Measurements from ENCODE around the gene PHLDB2. TPM values are rescaled to one million over a fixed set of nuclear protein-coding genes. Genes with fewer than 3 reads are reported as not detected.
A peak's percentile ranks its signal among the peaks of the same experiment; 100 is the strongest.

PHLDB2 gene
- polyA plus RNA-seq, 1 donor from 2014 or later = 1.4 TPM

- no peaks in the 10 kb centered on the region for H3K36me3 Mint-ChIP-seq
- no peaks in the 10 kb centered on the region for H3K9me3 Mint-ChIP-seq
- H3K4me1 Mint-ChIP-seq = peaks cover 2 to 5% (median 2%) of the 10 kb centered on the region in 3 donors
- no peak overlapping the region for H3K4me3 Mint-ChIP-seq
- H3K27me3 Mint-ChIP-seq = no peaks in the 10 kb centered on the region
- H3K27ac Mint-ChIP-seq = no peak overlapping the region
These were observed 106.4 kb downstream of the PHLDB2 start for GRCh38 chr3:111965484-111965883.

- Mint-ChIP-seq H3K27ac (no peak overlapping the region), H3K36me3 (no peaks in the 10 kb centered on the region), H3K9me3 (no peaks in the 10 kb centered on the region), H3K27me3 (no peaks in the 10 kb centered on the region), H3K4me1 (peaks cover 2 to 5% (median 2%) of the 10 kb centered on the region in 3 donors), H3K4me3 (no peak overlapping the region)
These were observed 108.0 kb downstream of the PHLDB2 start for GRCh38 chr3:111967068-111967467.

- Mint-ChIP-seq H3K9me3 (no peaks in the 10 kb centered on the region), H3K27ac (no peak overlapping the region), H3K4me1 (peaks cover 2 to 5% (median 2%) of the 10 kb centered on the region in 3 donors), H3K36me3 (no peaks in the 10 kb centered on the region), H3K4me3 (no peak overlapping the region), H3K27me3 (no peaks in the 10 kb centered on the region)
These were observed 108.7 kb downstream of the PHLDB2 start for GRCh38 chr3:111967651-111968274.

GRCh38 chr3:111968319-111969054 is 109.4 kb downstream of the PHLDB2 start:
- H3K36me3 Mint-ChIP-seq = no peaks in the 10 kb centered on the region
- peaks cover 2 to 5% (median 2%) of the 10 kb centered on the region in 3 donors for H3K4me1 Mint-ChIP-seq
- H3K27ac Mint-ChIP-seq = no peak overlapping the region
- no peaks in the 10 kb centered on the region for H3K27me3 Mint-ChIP-seq
- H3K4me3 Mint-ChIP-seq = no peak overlapping the region
- H3K9me3 Mint-ChIP-seq = no peaks in the 10 kb centered on the region

- H3K36me3 Mint-ChIP-seq = no peaks in the 10 kb centered on the region
These were observed 111.3 kb downstream of the PHLDB2 start for GRCh38 chr3:111970376-111970775.

GRCh38 chr3:111971533-111972130 is 112.6 kb downstream of the PHLDB2 start:
- no peaks in the 10 kb centered on the region for H3K36me3 Mint-ChIP-seq

More at GRCh38 chr3:111970376-111970775, 111.3 kb downstream of the PHLDB2 start:
- Mint-ChIP-seq H3K27me3 (peaks cover 2% of the 10 kb centered on the region), H3K4me1 (peaks cover 2 to 5% (median 2%) of the 10 kb centered on the region in 3 donors), H3K27ac (no peak overlapping the region), H3K4me3 (no peak overlapping the region), H3K9me3 (no peaks in the 10 kb centered on the region)

GRCh38 chr3:111972891-111973290 is 113.8 kb downstream of the PHLDB2 start:
- no peak overlapping the region for H3K27ac Mint-ChIP-seq
- H3K4me3 Mint-ChIP-seq = no peak overlapping the region
- H3K36me3 Mint-ChIP-seq = no peaks in the 10 kb centered on the region
- peaks cover 0 to 7% (median 0%) of the 10 kb centered on the region in 3 donors for H3K4me1 Mint-ChIP-seq
- no peaks in the 10 kb centered on the region for H3K9me3 Mint-ChIP-seq
- peaks cover 4% of the 10 kb centered on the region for H3K27me3 Mint-ChIP-seq

More at GRCh38 chr3:111971533-111972130, 112.6 kb downstream of the PHLDB2 start:
- Mint-ChIP-seq H3K4me3 (no peak overlapping the region), H3K27ac (no peak overlapping the region), H3K4me1 (peaks cover 2 to 10% (median 2%) of the 10 kb centered on the region in 3 donors), H3K27me3 (peaks cover 2% of the 10 kb centered on the region), H3K9me3 (no peaks in the 10 kb centered on the region)

- H3K4me1 Mint-ChIP-seq = peaks cover 6 to 22% (median 8%) of the 10 kb centered on the region in 3 donors
- peaks cover 4% of the 10 kb centered on the region for H3K27me3 Mint-ChIP-seq
- H3K4me3 Mint-ChIP-seq = no peak overlapping the region
- H3K36me3 Mint-ChIP-seq = no peaks in the 10 kb centered on the region
- H3K9me3 Mint-ChIP-seq = no peaks in the 10 kb centered on the region
- H3K27ac Mint-ChIP-seq = no peak overlapping the region
These were observed 116.1 kb downstream of the PHLDB2 start for GRCh38 chr3:111975131-111975530.

- no peaks in the 10 kb centered on the region for H3K36me3 Mint-ChIP-seq
- H3K4me1 Mint-ChIP-seq = peaks cover 15 to 31% (median 17%) of the 10 kb centered on the region in 3 donors
- peak overlapping the region in 1 of 3 donors; percentile 41 for H3K27ac Mint-ChIP-seq
- peak overlapping the region in 1 of 4 donors; percentile 86 for H3K4me3 Mint-ChIP-seq
- peaks cover 4% of the 10 kb centered on the region for H3K27me3 Mint-ChIP-seq
- H3K9me3 Mint-ChIP-seq = no peaks in the 10 kb centered on the region
These were observed 117.2 kb downstream of the PHLDB2 start for GRCh38 chr3:111976254-111976653.

- Mint-ChIP-seq H3K4me3 (peak within 1 kb of the TSS; percentile 94 to 98 (median 96)), H3K9me3 (no peaks in the 10 kb centered on the region), H3K4me1 (peaks cover 27 to 48% (median 34%) of the 10 kb centered on the region in 3 donors), H3K27ac (peak within 1 kb of the TSS; percentile 45 to 94 (median 92)), H3K36me3 (no peaks in the 10 kb centered on the region), H3K27me3 (peaks cover 4% of the 10 kb centered on the region)
These were observed 119.7 kb downstream of the PHLDB2 start, which contains the start of gene ABHD10 for GRCh38 chr3:111978583-111979433. Gene ABHD10 (plus strand): TSS chr3:111979026. CDS start chr3:111979062, 36 bp downstream.

GRCh38 chr3:111979434-111980038 is 120.5 kb downstream of the PHLDB2 start:
- H3K4me1 Mint-ChIP-seq = peaks cover 27 to 48% (median 36%) of the 10 kb centered on the region in 3 donors
- no peaks in the 10 kb centered on the region for H3K9me3 Mint-ChIP-seq
- H3K27me3 Mint-ChIP-seq = peaks cover 4% of the 10 kb centered on the region
- peak overlapping the region; percentile 94 to 98 (median 96) for H3K4me3 Mint-ChIP-seq
- H3K36me3 Mint-ChIP-seq = no peaks in the 10 kb centered on the region
- H3K27ac Mint-ChIP-seq = peak overlapping the region; percentile 45 to 94 (median 92)

- no peaks in the 10 kb centered on the region for H3K9me3 Mint-ChIP-seq
- peak overlapping the region; percentile 34 to 98 (median 96) for H3K4me3 Mint-ChIP-seq
- H3K4me1 Mint-ChIP-seq = peaks cover 28 to 48% (median 45%) of the 10 kb centered on the region in 3 donors
- no peaks in the 10 kb centered on the region for H3K36me3 Mint-ChIP-seq
- H3K27ac Mint-ChIP-seq = peak overlapping the region in 1 of 3 donors; percentile 76
- H3K27me3 Mint-ChIP-seq = peaks cover 2% of the 10 kb centered on the region
These were observed 121.8 kb downstream of the PHLDB2 start for GRCh38 chr3:111980716-111981456.

- no peaks in the 10 kb centered on the region for H3K36me3 Mint-ChIP-seq
- no peak overlapping the region for H3K27ac Mint-ChIP-seq
- H3K9me3 Mint-ChIP-seq = no peaks in the 10 kb centered on the region
- H3K4me3 Mint-ChIP-seq = peak overlapping the region in 2 of 4 donors; percentile 73 to 97
- H3K27me3 Mint-ChIP-seq = peaks cover 2% of the 10 kb centered on the region
- H3K4me1 Mint-ChIP-seq = peaks cover 29 to 45% (median 45%) of the 10 kb centered on the region in 3 donors
These were observed 122.3 kb downstream of the PHLDB2 start for GRCh38 chr3:111981457-111981763.
